Vagina (tissue), 2 donors: ENCODE data around the gene GSTM1. TPM values are rescaled to one million over a fixed set of nuclear protein-coding genes. Genes with fewer than 3 reads are reported as not detected.

Experiments
- DNase-seq, 2 donors: peaks; one replicate each; pipeline ENCODE4 v3.0.0-alpha.2; 2017; ENCODE audit errors: extremely low spot score in 2 of 2
- H3K27ac ChIP-seq: fragments of 200-600 bp; sonication (generic); one replicate; pipeline ENCODE4 v1.5.1; 2019
- H3K27me3 ChIP-seq: fragments of 200-600 bp; sonication (generic); one replicate; pipeline ENCODE4 v1.5.1; 2019
- H3K36me3 ChIP-seq, 2 donors: fragments of 200-600 bp; sonication (generic); one replicate each; pipeline ENCODE4 v1.5.1; 2017 to 2019
- H3K4me1 ChIP-seq: fragments of 200-600 bp; sonication (generic); one replicate; pipeline ENCODE4 v1.5.1; 2019
- H3K4me3 ChIP-seq, 2 donors: fragments of 200-600 bp; sonication (generic); 1 replicate in 1 of 2; 2 replicates in 1 of 2; pipeline ENCODE4 v1.5.1; 2016 to 2019
- H3K9me3 ChIP-seq: fragments of 200-600 bp; sonication (generic); one replicate; pipeline ENCODE4 v1.5.1; 2019
- POLR2A ChIP-seq, 2 donors: fragments of 450-650 bp; IDR thresholded peaks; one replicate each; pipeline ENCODE4 v1.6.1; 2017; ENCODE audit warnings: antibody characterized with exemption in 2 of 2, mild to moderate bottlenecking in 2 of 2, moderate library complexity in 2 of 2
- POLR2AphosphoS5 ChIP-seq, 2 donors: sonication (generic); formaldehyde crosslinking; IDR thresholded peaks; one replicate each; pipeline ENCODE4 v1.9.0; 2017; ENCODE audit warnings: antibody characterized with exemption in 2 of 2, mild to moderate bottlenecking in 2 of 2, low read depth in 1 of 2; ENCODE audit not compliant: insufficient read depth in 1 of 2
- intact Hi-C: fragments of 100-400 bp; cut with DNase I; formaldehyde crosslinking; loops from one replicate; pipeline ENCODE4 v1.15.1; 2023
- total RNA-seq: library from RNA; depleted of rRNA; stranded (reverse); fragments of >200 nt; gene quantifications from one replicate; pipeline ENCODE4 v1.2.3, GENCODE V29; 2016
- TF ChIP-seq, protein P1 (sequence below), 3 experiments: fragments of 450-650 bp in 2 of 3; fragments of 200-600 bp in 1 of 3; sonication (generic) in 1 of 3; IDR thresholded peaks; one replicate each; pipeline ENCODE4 v1.5.1; 2017 to 2019; ENCODE audit warnings: antibody characterized with exemption in 3 of 3, mild to moderate bottlenecking in 2 of 3, moderate library complexity in 2 of 3

The GSTM1 gene
- total RNA-seq, 1 donor from 2014 or later: 156 TPM

DNA sequence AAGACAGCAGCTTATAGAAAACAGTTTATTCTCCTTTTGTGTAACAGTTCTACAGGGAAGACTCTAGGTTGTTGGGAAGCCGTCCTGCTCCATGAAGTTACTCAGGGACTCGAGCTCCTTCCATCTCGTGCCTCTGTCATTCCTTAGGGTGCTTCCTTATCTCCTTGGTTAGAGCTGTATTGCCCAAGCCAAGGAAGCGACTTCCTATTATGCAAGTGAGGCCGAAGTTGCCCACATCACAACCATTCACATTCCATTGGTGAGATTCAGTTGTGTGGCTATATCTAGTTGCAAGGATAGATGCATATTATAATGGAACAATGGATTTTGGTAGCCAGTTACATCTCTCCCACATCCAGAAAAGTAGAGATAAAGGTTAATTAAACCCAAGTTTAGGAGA is 33.4 kb downstream of the GSTM1 start:
- Histone ChIP-seq H3K4me1 (peaks cover 17% of the 10 kb centered on the region), H3K9me3 (no peaks in the 10 kb centered on the region), H3K27ac (no peak overlapping the region), H3K36me3 (no peaks in the 10 kb centered on the region), H3K4me3 (no peak overlapping the region), H3K27me3 (no peaks in the 10 kb centered on the region)
- TF ChIP-seq POLR2A (IDR thresholded peaks at IDR 0.05): no peak
- TF ChIP-seq, protein P1, sequence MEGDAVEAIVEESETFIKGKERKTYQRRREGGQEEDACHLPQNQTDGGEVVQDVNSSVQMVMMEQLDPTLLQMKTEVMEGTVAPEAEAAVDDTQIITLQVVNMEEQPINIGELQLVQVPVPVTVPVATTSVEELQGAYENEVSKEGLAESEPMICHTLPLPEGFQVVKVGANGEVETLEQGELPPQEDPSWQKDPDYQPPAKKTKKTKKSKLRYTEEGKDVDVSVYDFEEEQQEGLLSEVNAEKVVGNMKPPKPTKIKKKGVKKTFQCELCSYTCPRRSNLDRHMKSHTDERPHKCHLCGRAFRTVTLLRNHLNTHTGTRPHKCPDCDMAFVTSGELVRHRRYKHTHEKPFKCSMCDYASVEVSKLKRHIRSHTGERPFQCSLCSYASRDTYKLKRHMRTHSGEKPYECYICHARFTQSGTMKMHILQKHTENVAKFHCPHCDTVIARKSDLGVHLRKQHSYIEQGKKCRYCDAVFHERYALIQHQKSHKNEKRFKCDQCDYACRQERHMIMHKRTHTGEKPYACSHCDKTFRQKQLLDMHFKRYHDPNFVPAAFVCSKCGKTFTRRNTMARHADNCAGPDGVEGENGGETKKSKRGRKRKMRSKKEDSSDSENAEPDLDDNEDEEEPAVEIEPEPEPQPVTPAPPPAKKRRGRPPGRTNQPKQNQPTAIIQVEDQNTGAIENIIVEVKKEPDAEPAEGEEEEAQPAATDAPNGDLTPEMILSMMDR (IDR thresholded peaks at IDR 0.05): no peak
- TF ChIP-seq POLR2AphosphoS5 (IDR thresholded peaks at IDR 0.05; ENCODE audit: insufficient read depth in 1 of 2, low read depth in 1 of 2): no peak
- no peak for DNase-seq
- intact Hi-C loops: no loop called here

DNA sequence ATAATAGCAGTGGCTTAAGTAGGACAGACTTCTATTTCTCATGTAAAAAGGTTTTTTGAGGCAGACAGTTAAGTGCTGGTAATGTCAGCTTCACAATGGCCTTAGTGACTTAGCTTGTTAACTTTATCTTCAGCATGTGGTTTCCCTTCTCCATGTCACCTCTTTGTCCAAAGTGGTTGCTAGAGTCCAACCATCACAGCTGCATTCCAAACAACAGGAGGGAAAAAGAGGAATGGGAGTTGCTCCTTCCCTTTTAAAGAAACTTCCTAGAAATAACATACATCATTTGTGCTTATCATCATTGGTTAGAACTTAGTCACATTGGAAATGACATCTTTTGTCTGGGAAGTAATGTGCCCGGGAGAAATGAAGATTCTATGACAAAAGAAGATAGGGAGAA is 34.4 kb downstream of the GSTM1 start:
- Histone ChIP-seq H3K27me3 (no peaks in the 10 kb centered on the region), H3K9me3 (no peaks in the 10 kb centered on the region), H3K4me1 (peaks cover 7% of the 10 kb centered on the region), H3K27ac (no peak overlapping the region), H3K36me3 (no peaks in the 10 kb centered on the region), H3K4me3 (no peak overlapping the region)
- DNase-seq: no peak
- intact Hi-C loops: no loop called here
- TF ChIP-seq POLR2A (IDR thresholded peaks at IDR 0.05) (no peak), POLR2AphosphoS5 (IDR thresholded peaks at IDR 0.05; ENCODE audit: insufficient read depth in 1 of 2, low read depth in 1 of 2) (no peak)
- TF ChIP-seq, protein P1 (IDR thresholded peaks at IDR 0.05): no peak

DNA sequence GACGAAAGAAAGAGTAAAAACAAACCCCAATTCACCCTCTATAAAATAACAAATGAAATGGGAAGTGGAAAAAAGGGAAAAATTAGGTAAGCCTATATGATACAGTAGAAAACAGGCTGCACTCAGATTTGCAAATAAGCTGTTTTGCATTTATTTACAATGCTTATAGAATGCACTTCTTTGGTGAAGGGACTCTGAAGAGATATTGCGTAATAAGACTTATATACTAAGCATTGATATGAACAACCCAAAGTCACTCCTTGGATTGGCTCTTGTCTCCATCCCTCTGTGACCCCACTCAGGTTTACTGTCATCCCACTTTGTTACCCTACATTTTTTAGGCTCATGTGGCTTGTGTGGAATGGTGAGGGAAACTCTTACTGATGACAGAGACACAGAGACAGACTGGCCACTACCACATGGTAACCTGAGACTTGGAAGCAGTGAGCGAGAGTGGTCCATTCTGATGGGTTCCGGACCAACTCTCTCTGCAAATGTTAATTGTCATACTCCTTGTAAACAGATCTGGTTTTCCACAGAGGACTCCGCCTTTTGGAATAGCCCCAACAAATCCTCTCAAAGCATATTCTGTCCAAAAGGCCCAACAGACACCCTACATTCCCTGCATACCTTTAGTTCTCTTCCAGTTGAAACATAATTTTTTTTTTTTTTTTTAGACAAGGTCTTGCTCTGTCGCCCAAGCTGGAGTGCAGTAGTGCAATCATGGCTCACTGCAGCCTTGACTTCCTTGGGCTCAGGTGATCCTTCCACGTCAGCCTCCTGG is 35.5 kb downstream of the GSTM1 start:
- DNase-seq: no peak
- Histone ChIP-seq H3K36me3 (no peaks in the 10 kb centered on the region), H3K4me3 (no peak overlapping the region), H3K27me3 (no peaks in the 10 kb centered on the region), H3K27ac (no peak overlapping the region), H3K9me3 (no peaks in the 10 kb centered on the region), H3K4me1 (no peaks in the 10 kb centered on the region)
- intact Hi-C loops: no loop called here
- TF ChIP-seq, protein P1 (IDR thresholded peaks at IDR 0.05): no peak
- TF ChIP-seq POLR2AphosphoS5 (IDR thresholded peaks at IDR 0.05; ENCODE audit: insufficient read depth in 1 of 2, low read depth in 1 of 2) (no peak), POLR2A (IDR thresholded peaks at IDR 0.05) (no peak)

DNA sequence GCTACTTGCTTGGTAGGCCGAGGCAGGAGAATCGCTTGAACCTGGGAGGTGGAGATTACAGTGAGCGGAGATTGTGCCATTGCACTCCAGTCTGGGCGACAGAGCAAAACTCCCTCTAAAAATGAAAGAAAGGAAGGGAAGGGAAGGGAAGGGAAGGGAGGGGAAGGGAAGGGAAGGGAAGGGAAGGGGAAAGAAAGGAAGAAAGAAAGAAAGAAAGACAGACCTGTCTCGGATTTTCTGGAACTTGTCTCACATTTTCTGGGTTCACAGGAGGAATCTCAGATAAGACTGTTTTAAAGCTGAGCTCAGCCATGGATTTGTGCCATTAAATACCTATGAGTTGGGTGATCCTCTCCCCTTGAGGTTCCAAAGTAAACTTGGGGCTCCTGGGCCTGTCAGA is 37.3 kb downstream of the GSTM1 start:
- no peaks in the 10 kb centered on the region for H3K4me1 ChIP-seq
- H3K4me3 ChIP-seq: no peak overlapping the region
- no peak overlapping the region for H3K27ac ChIP-seq
- no peaks in the 10 kb centered on the region for H3K36me3 ChIP-seq
- intact Hi-C loops: no loop called here
- H3K9me3 ChIP-seq: no peaks in the 10 kb centered on the region
- no peak for DNase-seq
- no peaks in the 10 kb centered on the region for H3K27me3 ChIP-seq
- TF ChIP-seq POLR2A (IDR thresholded peaks at IDR 0.05): no peak
- TF ChIP-seq POLR2AphosphoS5 (IDR thresholded peaks at IDR 0.05; ENCODE audit: insufficient read depth in 1 of 2, low read depth in 1 of 2): no peak
- TF ChIP-seq, protein P1 (IDR thresholded peaks at IDR 0.05): no peak

DNA sequence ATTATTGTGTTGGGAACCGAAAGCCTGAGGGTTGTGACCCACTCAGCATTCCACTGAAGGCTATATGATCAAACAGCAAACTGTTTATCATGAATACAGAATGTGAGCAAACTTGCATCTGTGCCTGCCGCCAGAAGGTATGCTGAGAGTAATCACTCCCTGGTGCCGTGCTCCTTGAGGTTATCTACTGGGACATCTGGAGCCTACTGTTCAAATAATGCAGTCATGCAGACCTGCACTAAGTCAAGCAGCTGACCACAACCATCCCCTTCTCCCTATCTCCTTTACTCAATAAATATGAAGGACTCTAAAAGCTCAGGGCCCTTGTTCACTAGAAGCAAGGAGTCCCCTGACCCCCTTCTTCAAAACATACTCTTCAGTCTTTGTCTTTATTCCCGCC is 37.9 kb downstream of the GSTM1 start:
- Histone ChIP-seq H3K36me3 (no peaks in the 10 kb centered on the region), H3K27ac (no peak overlapping the region), H3K27me3 (no peaks in the 10 kb centered on the region), H3K4me1 (no peaks in the 10 kb centered on the region), H3K4me3 (no peak overlapping the region), H3K9me3 (no peaks in the 10 kb centered on the region)
- TF ChIP-seq, protein P1 (IDR thresholded peaks at IDR 0.05): no peak
- TF ChIP-seq POLR2A (IDR thresholded peaks at IDR 0.05) (no peak), POLR2AphosphoS5 (IDR thresholded peaks at IDR 0.05; ENCODE audit: insufficient read depth in 1 of 2, low read depth in 1 of 2) (no peak)
- intact Hi-C loops: no loop called here
- DNase-seq: no peak
